ENCODE measurements around the gene NPAS3.

The NPAS3 gene

DNA sequence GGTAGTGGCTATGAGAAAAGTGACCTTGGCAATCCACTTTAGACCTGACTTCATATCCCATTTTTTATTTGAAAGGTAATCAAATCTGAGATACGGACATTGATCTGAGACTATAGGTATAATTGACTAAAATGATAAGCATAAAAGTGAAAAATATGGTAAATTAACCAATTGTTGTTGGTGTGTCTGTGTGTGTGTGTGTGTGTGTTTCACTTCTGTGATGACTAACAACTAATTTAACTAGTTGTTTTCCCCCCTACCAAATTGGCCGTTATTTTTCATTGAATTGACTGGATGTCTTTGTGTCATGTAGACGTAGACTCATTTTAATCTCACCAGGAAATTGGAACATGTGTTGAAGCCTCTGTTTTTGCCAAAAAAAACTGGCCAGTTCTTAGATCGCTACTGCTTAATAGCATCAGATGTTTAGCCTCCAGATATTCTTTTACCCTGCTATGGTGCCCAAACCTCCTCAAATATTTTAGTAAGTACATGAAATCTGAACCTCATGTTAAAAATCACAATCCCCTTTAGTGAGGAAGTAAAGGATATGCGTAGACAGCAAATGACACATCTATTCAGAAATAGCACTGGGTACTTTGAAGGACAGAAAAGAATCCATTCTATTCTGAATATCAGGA is 617.2 kb downstream of the NPAS3 start:
- TF ChIP-seq, protein P1, sequence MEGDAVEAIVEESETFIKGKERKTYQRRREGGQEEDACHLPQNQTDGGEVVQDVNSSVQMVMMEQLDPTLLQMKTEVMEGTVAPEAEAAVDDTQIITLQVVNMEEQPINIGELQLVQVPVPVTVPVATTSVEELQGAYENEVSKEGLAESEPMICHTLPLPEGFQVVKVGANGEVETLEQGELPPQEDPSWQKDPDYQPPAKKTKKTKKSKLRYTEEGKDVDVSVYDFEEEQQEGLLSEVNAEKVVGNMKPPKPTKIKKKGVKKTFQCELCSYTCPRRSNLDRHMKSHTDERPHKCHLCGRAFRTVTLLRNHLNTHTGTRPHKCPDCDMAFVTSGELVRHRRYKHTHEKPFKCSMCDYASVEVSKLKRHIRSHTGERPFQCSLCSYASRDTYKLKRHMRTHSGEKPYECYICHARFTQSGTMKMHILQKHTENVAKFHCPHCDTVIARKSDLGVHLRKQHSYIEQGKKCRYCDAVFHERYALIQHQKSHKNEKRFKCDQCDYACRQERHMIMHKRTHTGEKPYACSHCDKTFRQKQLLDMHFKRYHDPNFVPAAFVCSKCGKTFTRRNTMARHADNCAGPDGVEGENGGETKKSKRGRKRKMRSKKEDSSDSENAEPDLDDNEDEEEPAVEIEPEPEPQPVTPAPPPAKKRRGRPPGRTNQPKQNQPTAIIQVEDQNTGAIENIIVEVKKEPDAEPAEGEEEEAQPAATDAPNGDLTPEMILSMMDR (IDR thresholded peaks at IDR 0.05; ENCODE audit: low read depth, low read length, missing control alignments), result no peak
- H3K4me3 ChIP-seq (replicated peaks; ENCODE audit: low read depth, low read length), result no peak overlapping the region
- DNase-seq (ENCODE audit: extremely low read depth, low read depth), result no peak

DNA sequence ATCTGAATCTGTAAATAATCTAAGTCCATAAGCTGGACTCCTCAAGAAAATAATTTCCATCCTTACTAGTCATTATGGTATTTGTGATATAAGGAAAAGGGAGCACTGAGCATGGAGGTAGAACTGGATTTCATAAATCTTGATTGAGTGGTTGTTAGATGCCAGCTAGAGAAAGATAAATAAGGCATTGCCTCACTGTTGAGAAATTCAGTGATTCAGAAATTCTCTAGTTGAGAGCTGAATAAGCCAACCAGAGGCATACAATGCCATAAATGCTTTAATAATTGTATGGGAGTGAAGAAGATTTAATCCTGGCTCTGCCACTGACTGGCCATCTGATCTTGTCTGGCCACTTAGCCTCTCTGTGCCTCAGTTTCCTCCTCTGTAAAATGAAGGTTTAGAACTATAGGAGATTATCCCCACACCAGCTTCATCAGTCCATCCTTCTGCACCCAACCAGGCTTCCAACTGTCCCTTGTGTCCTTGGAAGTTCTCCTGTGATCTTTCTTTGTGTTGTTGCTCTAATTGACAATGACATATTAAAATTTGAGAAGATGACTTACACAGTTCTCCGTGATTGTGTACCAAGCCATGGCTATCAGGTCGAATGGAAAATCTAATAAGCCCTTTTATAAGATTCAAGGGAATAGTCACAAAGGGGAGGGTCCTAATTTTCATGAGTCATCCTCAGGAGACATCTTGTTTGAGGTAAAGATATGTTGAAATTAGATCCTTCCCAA is 617.9 kb downstream of the NPAS3 start:
- TF ChIP-seq, protein P1 (IDR thresholded peaks at IDR 0.05; ENCODE audit: low read depth, low read length, missing control alignments), result no peak
- no peak overlapping the region for H3K4me3 ChIP-seq (replicated peaks; ENCODE audit: low read depth, low read length)
- no peak for DNase-seq (ENCODE audit: extremely low read depth, low read depth)

DNA sequence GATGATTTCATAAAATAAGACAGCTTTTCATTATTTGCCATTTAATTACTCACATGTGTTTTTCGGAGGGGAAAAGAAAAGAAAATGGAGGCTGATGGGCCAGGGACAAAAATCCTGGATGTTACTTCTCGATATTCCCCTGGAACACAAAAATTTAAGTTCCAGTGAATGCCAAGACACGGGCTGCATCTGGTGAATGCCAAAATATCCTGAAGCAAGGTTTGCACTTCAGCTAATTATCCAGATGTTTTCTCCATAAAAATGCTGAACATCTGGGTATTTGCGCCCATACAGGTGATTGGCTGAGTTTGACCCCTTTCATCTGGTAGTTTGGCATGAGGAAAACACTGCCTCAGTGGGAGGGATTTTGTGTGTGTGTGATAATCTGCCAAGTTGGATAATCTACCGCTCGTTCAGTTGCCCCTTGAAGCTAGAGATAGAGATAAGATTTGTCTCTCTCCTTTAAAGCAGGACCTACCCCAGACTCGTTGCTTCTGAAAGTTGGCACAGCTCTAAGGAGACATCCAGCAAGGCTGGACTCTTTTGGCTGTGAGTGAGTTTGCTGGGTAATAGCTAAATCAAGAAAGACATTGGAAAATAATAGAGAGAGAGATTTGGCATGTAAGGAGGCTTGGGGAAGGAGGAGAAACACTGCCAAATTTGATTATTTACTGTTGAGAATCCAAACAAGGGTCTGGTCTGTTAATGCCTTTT is 622.2 kb downstream of the NPAS3 start:
- DNase-seq (ENCODE audit: extremely low read depth, low read depth), result no peak
- TF ChIP-seq, protein P1 (IDR thresholded peaks at IDR 0.05; ENCODE audit: low read depth, low read length, missing control alignments), result no peak
- no peak overlapping the region for H3K4me3 ChIP-seq (replicated peaks; ENCODE audit: low read depth, low read length)

DNA sequence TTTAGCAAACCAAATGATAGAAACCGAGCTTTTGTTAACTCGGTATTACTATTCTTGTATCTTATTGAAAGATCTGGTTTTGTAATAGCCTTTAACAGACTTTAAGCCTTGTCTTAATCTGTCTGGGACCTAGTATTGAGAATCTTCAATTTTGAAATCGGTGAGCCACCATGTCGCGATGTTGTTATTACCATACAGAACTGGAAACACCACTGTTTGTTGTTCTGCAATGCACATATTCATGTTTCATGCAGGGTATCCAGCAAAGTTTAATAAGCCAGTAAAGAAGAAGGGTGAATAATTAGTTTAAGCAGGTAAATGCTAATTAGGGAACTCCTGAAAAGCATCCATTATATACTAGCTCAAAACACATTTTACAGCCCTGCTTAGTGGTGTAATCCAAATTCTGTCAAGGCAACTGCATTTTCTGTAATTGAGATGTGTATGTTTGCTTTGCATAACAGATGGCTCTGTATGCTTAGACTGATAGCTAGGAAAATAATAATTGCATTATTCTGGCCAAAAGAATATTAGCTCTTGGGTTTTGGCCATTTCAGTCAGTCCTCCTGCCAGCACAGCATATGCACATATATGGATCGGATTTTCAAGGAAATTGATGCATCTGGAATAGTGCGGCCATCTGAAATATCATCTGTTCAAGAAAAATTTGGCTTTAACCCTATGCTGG is 623.0 kb downstream of the NPAS3 start:
- no peak overlapping the region for H3K4me3 ChIP-seq (replicated peaks; ENCODE audit: low read depth, low read length)
- no peak for DNase-seq (ENCODE audit: extremely low read depth, low read depth)
- TF ChIP-seq, protein P1 (IDR thresholded peaks at IDR 0.05; ENCODE audit: low read depth, low read length, missing control alignments), result no peak

DNA sequence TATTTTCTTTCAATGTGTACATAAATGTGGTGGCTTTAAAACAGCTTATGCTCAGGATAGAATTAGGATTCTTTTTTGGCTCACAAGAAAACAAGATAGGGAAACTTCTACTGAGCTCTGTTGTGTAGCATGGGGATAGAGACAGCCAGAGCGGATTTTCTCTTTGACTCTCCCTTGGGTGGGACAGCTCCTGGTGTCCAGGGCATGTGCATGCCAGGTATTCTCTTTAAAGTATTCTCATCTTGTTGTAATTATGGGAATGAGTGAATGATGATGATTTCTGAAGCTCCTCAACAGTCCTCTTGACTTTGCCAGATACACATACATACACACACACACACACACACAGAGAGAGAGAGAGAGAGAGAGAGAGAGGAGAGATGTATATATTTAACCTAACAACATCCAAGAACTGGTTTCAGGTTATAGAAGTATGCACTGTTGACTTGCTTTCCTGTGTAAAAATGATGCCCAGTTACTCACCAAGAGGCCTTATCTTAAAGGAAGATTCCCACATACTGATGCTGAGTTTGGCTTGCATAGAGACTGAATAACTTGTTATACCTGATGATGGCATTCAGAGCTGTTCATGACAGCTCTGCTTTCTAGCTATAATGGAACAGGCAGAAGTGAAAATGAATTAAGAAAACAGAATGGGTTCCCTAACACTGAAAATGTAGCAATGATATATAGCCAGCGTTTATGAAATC is 624.7 kb downstream of the NPAS3 start:
- TF ChIP-seq, protein P1 (IDR thresholded peaks at IDR 0.05; ENCODE audit: low read depth, low read length, missing control alignments), result no peak
- H3K4me3 ChIP-seq (replicated peaks; ENCODE audit: low read depth, low read length), result no peak overlapping the region
- DNase-seq (ENCODE audit: extremely low read depth, low read depth), result no peak

DNA sequence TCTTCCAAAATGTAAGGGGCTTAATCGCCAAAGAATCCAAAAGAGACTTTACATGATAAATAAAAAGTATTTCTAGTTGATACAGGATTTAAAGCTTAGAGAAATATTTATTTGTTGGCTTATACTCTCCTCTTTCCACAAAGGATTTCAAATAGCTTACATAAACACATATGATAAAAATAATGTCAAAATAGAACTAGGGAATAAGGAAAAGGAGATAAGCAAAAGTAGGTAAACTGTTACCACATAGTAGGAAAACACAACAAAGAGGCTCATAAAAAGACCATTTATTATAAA is 625.2 kb downstream of the NPAS3 start:
- no peak for DNase-seq (ENCODE audit: extremely low read depth, low read depth)
- H3K4me3 ChIP-seq (replicated peaks; ENCODE audit: low read depth, low read length), result no peak overlapping the region
- TF ChIP-seq, protein P1 (IDR thresholded peaks at IDR 0.05; ENCODE audit: low read depth, low read length, missing control alignments), result no peak
